HEK293 (cell line): ENCODE results near the gene YEATS4.

Experiments
- GLIS1 ChIP-seq: fragments of 450-650 bp; formaldehyde crosslinking; IDR thresholded peaks from 2 replicates; pipeline ENCODE4 v1.5.1; 2016; ENCODE audit warnings: missing biosample characterization, missing genetic modification characterization
- MYNN ChIP-seq: fragments of 450-650 bp; formaldehyde crosslinking; IDR thresholded peaks from 2 replicates; pipeline ENCODE4 v1.5.1; 2016; ENCODE audit warnings: missing biosample characterization, missing genetic modification characterization, borderline replicate concordance
- OSR2 ChIP-seq: fragments of 450-650 bp; formaldehyde crosslinking; IDR thresholded peaks from 2 replicates; pipeline ENCODE4 v1.5.1; 2016; ENCODE audit warnings: missing biosample characterization, missing genetic modification characterization
- REPIN1 ChIP-seq: fragments of 450-650 bp; formaldehyde crosslinking; IDR thresholded peaks from 2 replicates; pipeline ENCODE4 v1.5.1; 2017; ENCODE audit warnings: missing biosample characterization, missing genetic modification characterization, low read depth
- REST ChIP-seq: fragments of 450-650 bp; formaldehyde crosslinking; IDR thresholded peaks from 2 replicates; pipeline ENCODE4 v1.5.1; 2016; ENCODE audit warnings: missing biosample characterization, missing genetic modification characterization
- SCRT2 ChIP-seq: fragments of 450-650 bp; formaldehyde crosslinking; IDR thresholded peaks from 2 replicates; pipeline ENCODE4 v1.5.1; 2016; ENCODE audit warnings: missing biosample characterization, missing genetic modification characterization
- TCF7L2 ChIP-seq: IDR thresholded peaks from 2 replicates; pipeline ENCODE4 v1.6.1; 2011; ENCODE audit warnings: low read depth, mild to moderate bottlenecking, inconsistent platforms, low read length, moderate library complexity, borderline replicate concordance
- ZNF280D ChIP-seq: fragments of 450-650 bp; formaldehyde crosslinking; IDR thresholded peaks from 2 replicates; pipeline ENCODE4 v1.5.1; 2016; ENCODE audit warnings: missing biosample characterization, missing genetic modification characterization
- ZNF335 ChIP-seq: fragments of 450-650 bp; formaldehyde crosslinking; conservative IDR thresholded peaks from 2 replicates; pipeline ENCODE4 v1.5.1; 2016; ENCODE audit warnings: missing biosample characterization, missing genetic modification characterization
- ZNF354C ChIP-seq: fragments of 450-650 bp; formaldehyde crosslinking; IDR thresholded peaks from 2 replicates; pipeline ENCODE4 v1.5.1; 2016; ENCODE audit warnings: missing biosample characterization, missing genetic modification characterization, low read depth, borderline replicate concordance
- ZNF404 ChIP-seq: fragments of 450-650 bp; formaldehyde crosslinking; IDR thresholded peaks from 2 replicates; pipeline ENCODE4 v1.5.1; 2017; ENCODE audit warnings: missing biosample characterization, missing genetic modification characterization
- ZNF558 ChIP-seq: fragments of 450-650 bp; formaldehyde crosslinking; IDR thresholded peaks from 2 replicates; pipeline ENCODE4 v1.5.1; 2016; ENCODE audit warnings: missing biosample characterization, missing genetic modification characterization
- ZNF596 ChIP-seq: fragments of 450-650 bp; IDR thresholded peaks from 2 replicates; pipeline ENCODE4 v1.5.0; 2018; ENCODE audit warnings: missing biosample characterization, mild to moderate bottlenecking, missing genetic modification characterization, moderate library complexity
- ZNF777 ChIP-seq: fragments of 450-650 bp; formaldehyde crosslinking; IDR thresholded peaks from 2 replicates; pipeline ENCODE4 v1.5.1; 2017; ENCODE audit warnings: missing biosample characterization, missing genetic modification characterization, borderline replicate concordance
- ZNF830 ChIP-seq: fragments of 450-650 bp; IDR thresholded peaks from 2 replicates; pipeline ENCODE4 v1.5.0; 2018; ENCODE audit warnings: missing biosample characterization, missing genetic modification characterization, low read depth, mild to moderate bottlenecking, moderate library complexity
- ZNF837 ChIP-seq: fragments of 450-650 bp; formaldehyde crosslinking; IDR thresholded peaks from 2 replicates; pipeline ENCODE4 v1.5.1; 2016; ENCODE audit warnings: missing biosample characterization, missing genetic modification characterization
- ZSCAN30 ChIP-seq: fragments of 450-650 bp; IDR thresholded peaks from 2 replicates; pipeline ENCODE4 v1.5.1; 2018; ENCODE audit warnings: missing biosample characterization, mild to moderate bottlenecking, missing genetic modification characterization, moderate library complexity
- TF ChIP-seq, protein P1 (sequence below): fragments of 450-650 bp; formaldehyde crosslinking; IDR thresholded peaks from 2 replicates; pipeline ENCODE4 v1.5.1; 2016; ENCODE audit warnings: missing biosample characterization, missing genetic modification characterization, low read depth
- TF ChIP-seq, protein P2 (sequence below): fragments of 450-650 bp; formaldehyde crosslinking; IDR thresholded peaks from 2 replicates; pipeline ENCODE4 v1.5.1; 2016; ENCODE audit warnings: missing biosample characterization, missing genetic modification characterization
- TF ChIP-seq, protein P3 (sequence below): fragments of 450-650 bp; formaldehyde crosslinking; IDR thresholded peaks from 2 replicates; pipeline ENCODE4; 2016; ENCODE audit warnings: missing biosample characterization, missing genetic modification characterization
- TF ChIP-seq, protein P4 (sequence below): fragments of 450-650 bp; formaldehyde crosslinking; IDR thresholded peaks from 2 replicates; pipeline ENCODE4 v1.5.0; 2017; ENCODE audit warnings: missing biosample characterization, missing genetic modification characterization, borderline replicate concordance
- TF ChIP-seq, protein P5 (sequence below): fragments of 450-650 bp; formaldehyde crosslinking; IDR thresholded peaks from 2 replicates; pipeline ENCODE4 v1.5.1; 2017; ENCODE audit warnings: missing biosample characterization, missing genetic modification characterization

The YEATS4 gene

GRCh38 chr12:69329669-69330428 is 29.7 kb upstream of the YEATS4 start (continued):
- TF ChIP-seq, protein P1, sequence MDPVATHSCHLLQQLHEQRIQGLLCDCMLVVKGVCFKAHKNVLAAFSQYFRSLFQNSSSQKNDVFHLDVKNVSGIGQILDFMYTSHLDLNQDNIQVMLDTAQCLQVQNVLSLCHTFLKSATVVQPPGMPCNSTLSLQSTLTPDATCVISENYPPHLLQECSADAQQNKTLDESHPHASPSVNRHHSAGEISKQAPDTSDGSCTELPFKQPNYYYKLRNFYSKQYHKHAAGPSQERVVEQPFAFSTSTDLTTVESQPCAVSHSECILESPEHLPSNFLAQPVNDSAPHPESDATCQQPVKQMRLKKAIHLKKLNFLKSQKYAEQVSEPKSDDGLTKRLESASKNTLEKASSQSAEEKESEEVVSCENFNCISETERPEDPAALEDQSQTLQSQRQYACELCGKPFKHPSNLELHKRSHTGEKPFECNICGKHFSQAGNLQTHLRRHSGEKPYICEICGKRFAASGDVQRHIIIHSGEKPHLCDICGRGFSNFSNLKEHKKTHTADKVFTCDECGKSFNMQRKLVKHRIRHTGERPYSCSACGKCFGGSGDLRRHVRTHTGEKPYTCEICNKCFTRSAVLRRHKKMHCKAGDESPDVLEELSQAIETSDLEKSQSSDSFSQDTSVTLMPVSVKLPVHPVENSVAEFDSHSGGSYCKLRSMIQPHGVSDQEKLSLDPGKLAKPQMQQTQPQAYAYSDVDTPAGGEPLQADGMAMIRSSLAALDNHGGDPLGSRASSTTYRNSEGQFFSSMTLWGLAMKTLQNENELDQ (tag by site-specific recombination), result no peak
- TF ChIP-seq OSR2 (tag by site-specific recombination) (no peak), ZNF354C (tag by site-specific recombination) (no peak), TCF7L2 (no peak), ZNF335 (tag by site-specific recombination) (0 out of 2 replicates have a peak, but pooled peaks have one; percentile 4), REST (tag by site-specific recombination) (no peak), MYNN (tag by site-specific recombination) (no peak), ZNF777 (tag by site-specific recombination) (no peak), ZSCAN30 (tag by site-specific recombination) (no peak), GLIS1 (tag by site-specific recombination) (no peak), REPIN1 (tag by site-specific recombination) (no peak), ZNF404 (no peak), ZNF837 (tag by site-specific recombination) (no peak), ZNF596 (tag by site-specific recombination) (no peak), ZNF280D (tag by site-specific recombination) (no peak), ZNF830 (tag by site-specific recombination) (no peak), ZNF558 (no peak), SCRT2 (tag by site-specific recombination) (peak; percentile 97)
- TF ChIP-seq, protein P2, sequence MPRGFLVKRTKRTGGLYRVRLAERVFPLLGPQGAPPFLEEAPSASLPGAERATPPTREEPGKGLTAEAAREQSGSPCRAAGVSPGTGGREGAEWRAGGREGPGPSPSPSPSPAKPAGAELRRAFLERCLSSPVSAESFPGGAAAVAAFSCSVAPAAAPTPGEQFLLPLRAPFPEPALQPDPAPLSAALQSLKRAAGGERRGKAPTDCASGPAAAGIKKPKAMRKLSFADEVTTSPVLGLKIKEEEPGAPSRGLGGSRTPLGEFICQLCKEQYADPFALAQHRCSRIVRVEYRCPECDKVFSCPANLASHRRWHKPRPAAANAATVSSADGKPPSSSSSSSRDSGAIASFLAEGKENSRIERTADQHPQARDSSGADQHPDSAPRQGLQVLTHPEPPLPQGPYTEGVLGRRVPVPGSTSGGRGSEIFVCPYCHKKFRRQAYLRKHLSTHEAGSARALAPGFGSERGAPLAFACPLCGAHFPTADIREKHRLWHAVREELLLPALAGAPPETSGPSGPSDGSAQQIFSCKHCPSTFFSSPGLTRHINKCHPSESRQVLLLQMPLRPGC (tag by site-specific recombination), result no peak
- TF ChIP-seq, protein P3, sequence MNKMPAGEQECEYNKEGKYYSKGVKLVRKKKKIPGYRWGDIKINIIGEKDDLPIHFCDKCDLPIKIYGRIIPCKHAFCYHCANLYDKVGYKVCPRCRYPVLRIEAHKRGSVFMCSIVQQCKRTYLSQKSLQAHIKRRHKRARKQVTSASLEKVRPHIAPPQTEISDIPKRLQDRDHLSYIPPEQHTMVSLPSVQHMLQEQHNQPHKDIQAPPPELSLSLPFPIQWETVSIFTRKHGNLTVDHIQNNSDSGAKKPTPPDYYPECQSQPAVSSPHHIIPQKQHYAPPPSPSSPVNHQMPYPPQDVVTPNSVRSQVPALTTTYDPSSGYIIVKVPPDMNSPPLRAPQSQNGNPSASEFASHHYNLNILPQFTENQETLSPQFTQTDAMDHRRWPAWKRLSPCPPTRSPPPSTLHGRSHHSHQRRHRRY, result no peak
- TF ChIP-seq, protein P4, sequence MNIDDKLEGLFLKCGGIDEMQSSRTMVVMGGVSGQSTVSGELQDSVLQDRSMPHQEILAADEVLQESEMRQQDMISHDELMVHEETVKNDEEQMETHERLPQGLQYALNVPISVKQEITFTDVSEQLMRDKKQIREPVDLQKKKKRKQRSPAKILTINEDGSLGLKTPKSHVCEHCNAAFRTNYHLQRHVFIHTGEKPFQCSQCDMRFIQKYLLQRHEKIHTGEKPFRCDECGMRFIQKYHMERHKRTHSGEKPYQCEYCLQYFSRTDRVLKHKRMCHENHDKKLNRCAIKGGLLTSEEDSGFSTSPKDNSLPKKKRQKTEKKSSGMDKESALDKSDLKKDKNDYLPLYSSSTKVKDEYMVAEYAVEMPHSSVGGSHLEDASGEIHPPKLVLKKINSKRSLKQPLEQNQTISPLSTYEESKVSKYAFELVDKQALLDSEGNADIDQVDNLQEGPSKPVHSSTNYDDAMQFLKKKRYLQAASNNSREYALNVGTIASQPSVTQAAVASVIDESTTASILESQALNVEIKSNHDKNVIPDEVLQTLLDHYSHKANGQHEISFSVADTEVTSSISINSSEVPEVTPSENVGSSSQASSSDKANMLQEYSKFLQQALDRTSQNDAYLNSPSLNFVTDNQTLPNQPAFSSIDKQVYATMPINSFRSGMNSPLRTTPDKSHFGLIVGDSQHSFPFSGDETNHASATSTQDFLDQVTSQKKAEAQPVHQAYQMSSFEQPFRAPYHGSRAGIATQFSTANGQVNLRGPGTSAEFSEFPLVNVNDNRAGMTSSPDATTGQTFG (tag by site-specific recombination), result no peak
- TF ChIP-seq, protein P5, sequence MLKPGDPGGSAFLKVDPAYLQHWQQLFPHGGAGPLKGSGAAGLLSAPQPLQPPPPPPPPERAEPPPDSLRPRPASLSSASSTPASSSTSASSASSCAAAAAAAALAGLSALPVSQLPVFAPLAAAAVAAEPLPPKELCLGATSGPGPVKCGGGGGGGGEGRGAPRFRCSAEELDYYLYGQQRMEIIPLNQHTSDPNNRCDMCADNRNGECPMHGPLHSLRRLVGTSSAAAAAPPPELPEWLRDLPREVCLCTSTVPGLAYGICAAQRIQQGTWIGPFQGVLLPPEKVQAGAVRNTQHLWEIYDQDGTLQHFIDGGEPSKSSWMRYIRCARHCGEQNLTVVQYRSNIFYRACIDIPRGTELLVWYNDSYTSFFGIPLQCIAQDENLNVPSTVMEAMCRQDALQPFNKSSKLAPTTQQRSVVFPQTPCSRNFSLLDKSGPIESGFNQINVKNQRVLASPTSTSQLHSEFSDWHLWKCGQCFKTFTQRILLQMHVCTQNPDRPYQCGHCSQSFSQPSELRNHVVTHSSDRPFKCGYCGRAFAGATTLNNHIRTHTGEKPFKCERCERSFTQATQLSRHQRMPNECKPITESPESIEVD, result peak; percentile 59
